HUES48 (cell line): ENCODE data around the gene PDE4B.

Experiments used
- H3K27ac ChIP-seq: one replicate; pipeline ENCODE4 v1.7.0; 2013; ENCODE audit warnings: low read depth, low read length, inconsistent platforms
- H3K27me3 ChIP-seq: 2 replicates; pipeline ENCODE4 v1.6.1; 2013; ENCODE audit warnings: mild to moderate bottlenecking, low read length; ENCODE audit not compliant: control insufficient read depth, insufficient read depth
- H3K36me3 ChIP-seq: 2 replicates; pipeline ENCODE4 v1.6.1; 2013; ENCODE audit warnings: low read length; ENCODE audit not compliant: control insufficient read depth, insufficient read depth
- H3K4me1 ChIP-seq: 2 replicates; pipeline ENCODE4 v1.6.1; 2013; ENCODE audit warnings: mild to moderate bottlenecking, low read length; ENCODE audit not compliant: control insufficient read depth, insufficient read depth
- H3K4me3 ChIP-seq: 2 replicates; pipeline ENCODE4 v1.5.1; 2013; ENCODE audit warnings: mild to moderate bottlenecking, low read depth, low read length
- H3K9ac ChIP-seq: 2 replicates; pipeline ENCODE4 v1.6.1; 2013; ENCODE audit warnings: mild to moderate bottlenecking, low read depth, low read length, moderate library complexity
- H3K9me3 ChIP-seq: 2 replicates; pipeline ENCODE4 v1.6.1; 2013; ENCODE audit warnings: low read length; ENCODE audit not compliant: control insufficient read depth, insufficient read depth

The PDE4B gene

GRCh38 chr1:66176832-66177231, 384.1 kb downstream of the PDE4B start:
- H3K4me1 ChIP-seq, result no peaks in the 10 kb centered on the region
- no peaks in the 10 kb centered on the region for H3K27me3 ChIP-seq

GRCh38 chr1:66177510-66177909, 384.8 kb downstream of the PDE4B start:
- H3K4me3 ChIP-seq, result no peak overlapping the region
- no peaks in the 10 kb centered on the region for H3K36me3 ChIP-seq
- no peaks in the 10 kb centered on the region for H3K9me3 ChIP-seq
- no peaks in the 10 kb centered on the region for H3K4me1 ChIP-seq
- H3K27me3 ChIP-seq, result no peaks in the 10 kb centered on the region
- H3K9ac ChIP-seq, result no peak overlapping the region
- no peak overlapping the region for H3K27ac ChIP-seq

More at GRCh38 chr1:66176832-66177231, 384.1 kb downstream of the PDE4B start:
- Histone ChIP-seq H3K36me3 (no peaks in the 10 kb centered on the region), H3K4me3 (no peak overlapping the region), H3K9me3 (no peaks in the 10 kb centered on the region), H3K27ac (no peak overlapping the region), H3K9ac (no peak overlapping the region)

- no peaks in the 10 kb centered on the region for H3K36me3 ChIP-seq
- H3K27ac ChIP-seq, result no peak overlapping the region
- no peak overlapping the region for H3K4me3 ChIP-seq
- H3K4me1 ChIP-seq, result no peaks in the 10 kb centered on the region
- no peaks in the 10 kb centered on the region for H3K9me3 ChIP-seq
- no peak overlapping the region for H3K9ac ChIP-seq
- no peaks in the 10 kb centered on the region for H3K27me3 ChIP-seq
Measured at GRCh38 chr1:66182026-66182425, 389.3 kb downstream of the PDE4B start.

- Histone ChIP-seq H3K4me1 (no peaks in the 10 kb centered on the region), H3K27ac (no peak overlapping the region), H3K27me3 (no peaks in the 10 kb centered on the region), H3K36me3 (no peaks in the 10 kb centered on the region), H3K9ac (no peak overlapping the region), H3K4me3 (no peak overlapping the region), H3K9me3 (no peaks in the 10 kb centered on the region)
Measured at GRCh38 chr1:66182551-66183178, 390.0 kb downstream of the PDE4B start.

GRCh38 chr1:66183400-66183799, 390.7 kb downstream of the PDE4B start:
- no peak overlapping the region for H3K27ac ChIP-seq

GRCh38 chr1:66197120-66197519, 404.4 kb downstream of the PDE4B start:
- H3K9me3 ChIP-seq, result no peaks in the 10 kb centered on the region
- H3K4me1 ChIP-seq, result no peaks in the 10 kb centered on the region
- H3K27me3 ChIP-seq, result no peaks in the 10 kb centered on the region
- H3K4me3 ChIP-seq, result no peak overlapping the region
- H3K27ac ChIP-seq, result no peak overlapping the region
- no peak overlapping the region for H3K9ac ChIP-seq
- no peaks in the 10 kb centered on the region for H3K36me3 ChIP-seq

More at GRCh38 chr1:66183400-66183799, 390.7 kb downstream of the PDE4B start:
- no peaks in the 10 kb centered on the region for H3K36me3 ChIP-seq
- no peak overlapping the region for H3K4me3 ChIP-seq
- no peaks in the 10 kb centered on the region for H3K27me3 ChIP-seq
- H3K9ac ChIP-seq, result no peak overlapping the region
- no peaks in the 10 kb centered on the region for H3K9me3 ChIP-seq
- H3K4me1 ChIP-seq, result no peaks in the 10 kb centered on the region

- no peaks in the 10 kb centered on the region for H3K4me1 ChIP-seq
Measured at GRCh38 chr1:66197785-66198184, 405.1 kb downstream of the PDE4B start.

GRCh38 chr1:66206563-66207144, 414.0 kb downstream of the PDE4B start:
- H3K4me1 ChIP-seq, result no peaks in the 10 kb centered on the region
- no peak overlapping the region for H3K4me3 ChIP-seq
- no peak overlapping the region for H3K27ac ChIP-seq
- no peak overlapping the region for H3K9ac ChIP-seq
- no peaks in the 10 kb centered on the region for H3K27me3 ChIP-seq
- H3K36me3 ChIP-seq, result no peaks in the 10 kb centered on the region
- peaks cover 12% of the 10 kb centered on the region for H3K9me3 ChIP-seq

More at GRCh38 chr1:66197785-66198184, 405.1 kb downstream of the PDE4B start:
- Histone ChIP-seq H3K27me3 (no peaks in the 10 kb centered on the region), H3K9me3 (no peaks in the 10 kb centered on the region), H3K27ac (no peak overlapping the region), H3K4me3 (no peak overlapping the region), H3K36me3 (no peaks in the 10 kb centered on the region), H3K9ac (no peak overlapping the region)

- H3K4me1 ChIP-seq, result no peaks in the 10 kb centered on the region
- no peak overlapping the region for H3K27ac ChIP-seq
- peaks cover 12% of the 10 kb centered on the region for H3K9me3 ChIP-seq
- H3K4me3 ChIP-seq, result no peak overlapping the region
- H3K9ac ChIP-seq, result no peak overlapping the region
- no peaks in the 10 kb centered on the region for H3K36me3 ChIP-seq
- H3K27me3 ChIP-seq, result no peaks in the 10 kb centered on the region
Measured at GRCh38 chr1:66207484-66207883, 414.8 kb downstream of the PDE4B start.

- no peaks in the 10 kb centered on the region for H3K27me3 ChIP-seq
- H3K9me3 ChIP-seq, result peaks cover 12% of the 10 kb centered on the region
- no peak overlapping the region for H3K9ac ChIP-seq
- no peaks in the 10 kb centered on the region for H3K4me1 ChIP-seq
- no peak overlapping the region for H3K27ac ChIP-seq
- H3K4me3 ChIP-seq, result no peak overlapping the region
- H3K36me3 ChIP-seq, result no peaks in the 10 kb centered on the region
Measured at GRCh38 chr1:66208632-66209031, 415.9 kb downstream of the PDE4B start.

GRCh38 chr1:66210635-66211244, 418.0 kb downstream of the PDE4B start:
- H3K27ac ChIP-seq, result no peak overlapping the region
- no peak overlapping the region for H3K9ac ChIP-seq
- no peaks in the 10 kb centered on the region for H3K27me3 ChIP-seq
- H3K9me3 ChIP-seq, result no peaks in the 10 kb centered on the region; the same call in 1 of the 2 replicates
- H3K4me1 ChIP-seq, result no peaks in the 10 kb centered on the region
- no peaks in the 10 kb centered on the region for H3K36me3 ChIP-seq
- no peak overlapping the region for H3K4me3 ChIP-seq
